ENCODE measurements around the gene ALPL. TPM values are rescaled to one million over a fixed set of nuclear protein-coding genes. Genes with fewer than 3 reads are reported as not detected.

ALPL gene
- total and polyA plus RNA-seq, 9 of the 15 experiments (the other 6 are each of a cell fraction or from before 2014, with no cell fraction given) = 0.04 to 0.38 (median 0.18) TPM; not detected in 4

GRCh38 chr1:21592086-21592865 lies 83.1 kb downstream of the ALPL start (continued):
- TF ChIP-seq AFF1 (IDR thresholded peaks at IDR 0.05; ENCODE audit: low read depth in 1 of 2, partially characterized antibody in 2 of 2) = no peak
- no peak for TF ChIP-seq ZMIZ1 (IDR thresholded peaks at IDR 0.05; ENCODE audit: low read depth in 2 of 2, low read length in 2 of 2)
